AG08395 (cell line): Measurements from ENCODE around the gene PPM1L.
A peak's percentile ranks its signal among the peaks of the same experiment; 100 is the strongest.

ENCODE experiments used
- DNase-seq: peaks from one replicate; pipeline ENCODE4 v3.0.0; 2012; ENCODE audit warnings: mixed read lengths, low spot score

The PPM1L gene

DNA sequence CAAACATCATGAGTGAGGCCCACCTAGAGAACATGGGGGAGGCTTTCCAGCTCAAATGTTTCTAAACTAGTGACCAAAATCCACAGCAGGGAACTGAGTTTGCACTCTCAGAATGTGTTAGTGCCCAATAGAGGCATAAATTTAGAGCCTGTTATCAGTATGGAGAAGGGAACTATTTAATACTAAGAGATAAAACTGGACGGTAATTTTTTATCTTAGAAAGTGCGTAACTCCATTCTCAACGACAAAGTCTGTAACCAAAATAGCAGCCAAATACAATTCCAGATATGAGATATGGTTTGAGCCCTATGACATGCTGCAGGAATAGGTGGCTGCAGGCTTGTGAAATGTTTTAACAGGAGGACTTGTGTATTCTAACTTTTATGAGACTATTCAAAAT lies 345.6 kb downstream of the PPM1L start:
- no peak for DNase-seq

DNA sequence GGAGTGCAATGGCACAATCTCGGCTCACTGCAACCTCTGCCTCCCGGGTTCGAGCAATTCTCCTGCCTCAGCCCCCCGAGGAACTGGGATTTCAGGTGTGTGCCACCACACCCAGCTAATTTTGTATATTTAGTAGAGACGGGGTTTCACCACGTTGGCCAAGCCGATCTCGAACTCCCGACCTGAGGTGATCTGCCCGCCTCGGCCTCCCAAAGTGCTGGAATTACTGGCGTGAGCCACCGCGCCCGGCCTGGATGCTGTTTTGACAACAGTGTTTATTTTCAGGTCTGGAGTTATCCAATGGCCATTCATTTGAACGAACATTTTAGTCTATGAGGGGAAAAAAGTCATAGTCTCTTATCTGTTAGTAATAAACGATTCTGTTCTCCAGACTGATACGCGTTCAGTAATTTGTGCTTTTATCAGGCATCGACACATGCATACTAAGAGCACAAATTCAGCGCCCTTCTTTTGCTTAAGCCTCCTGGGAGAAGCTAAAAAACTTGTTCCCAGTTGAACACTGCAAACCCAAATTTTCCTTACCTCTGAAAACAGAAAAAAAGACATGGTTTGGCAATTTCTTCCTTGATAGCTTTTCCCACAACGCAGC lies 347.9 kb downstream of the PPM1L start:
- no peak for DNase-seq

DNA sequence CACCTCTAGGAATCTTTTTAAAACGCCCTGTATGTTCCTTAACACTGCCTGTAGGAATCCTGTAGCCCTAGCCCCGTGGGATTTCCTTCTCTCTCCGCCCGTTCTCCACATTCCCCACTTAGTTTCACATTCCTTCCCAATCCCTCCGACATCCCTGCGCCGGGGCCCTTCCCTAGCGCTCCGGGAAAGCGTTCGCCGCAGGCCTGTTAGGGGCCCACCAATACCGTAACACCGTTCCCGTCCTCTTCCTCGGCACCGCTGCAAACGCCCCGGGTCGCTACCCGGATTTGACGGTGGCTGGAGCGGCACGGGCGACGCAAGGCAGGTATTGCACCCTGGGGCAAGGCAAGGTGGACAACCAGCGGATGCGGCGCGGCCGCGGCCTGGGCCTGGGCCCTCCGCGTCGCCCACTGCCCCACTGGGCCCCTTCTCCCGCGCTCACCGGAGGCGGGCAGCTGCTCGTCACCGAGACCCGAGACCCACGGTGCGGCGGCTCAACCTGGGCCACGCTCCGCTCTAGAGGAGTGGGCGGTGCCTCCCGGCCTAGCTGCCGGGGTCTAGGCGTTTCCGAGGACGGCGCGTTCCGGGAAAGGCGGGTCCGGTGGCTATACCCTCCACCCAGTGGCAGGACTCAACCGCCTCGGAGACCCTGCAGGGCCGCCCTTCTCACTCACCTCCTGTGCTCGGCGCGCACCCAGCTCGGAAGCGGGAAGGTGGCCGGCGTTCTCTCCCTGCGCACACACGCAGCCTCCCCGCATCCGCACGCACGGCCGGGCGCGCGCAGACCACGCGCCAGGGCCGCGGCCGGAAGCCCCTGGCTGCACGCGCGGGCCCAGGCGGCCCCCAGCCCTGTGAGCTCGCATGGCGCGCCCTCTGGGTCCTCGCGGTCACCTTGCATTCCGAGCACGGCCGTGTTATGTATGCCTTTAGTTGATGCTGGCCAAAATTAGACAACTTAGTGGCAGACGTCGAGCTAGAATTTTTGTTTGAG lies 348.8 kb downstream of the PPM1L start, which contains the start of gene B3GALNT1:
Gene B3GALNT1 (minus strand): TSS at position 789 of the 991 bp plus-strand sequence. CDS start 18,595 bp downstream, outside the sequence.
- peak; percentile 56 for DNase-seq

DNA sequence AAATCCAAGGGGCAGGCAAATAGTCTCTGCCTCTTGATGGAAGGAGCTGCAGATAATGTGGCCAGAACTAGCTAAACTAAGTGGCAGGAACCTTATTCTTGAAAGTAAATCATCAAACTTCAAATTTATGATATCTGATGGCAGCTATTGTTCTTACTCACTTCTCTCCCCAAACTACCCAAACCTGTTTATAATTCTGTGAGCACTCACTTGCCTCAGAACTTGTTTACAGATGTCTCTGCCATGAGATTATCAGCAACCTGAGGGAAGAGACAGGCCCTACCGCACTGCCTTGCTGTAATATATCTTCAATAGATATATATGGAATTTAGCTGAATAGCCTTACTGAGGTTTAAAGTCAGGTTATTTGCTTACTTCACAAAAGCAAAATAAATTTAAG lies 351.3 kb downstream of the PPM1L start:
- no peak for DNase-seq

DNA sequence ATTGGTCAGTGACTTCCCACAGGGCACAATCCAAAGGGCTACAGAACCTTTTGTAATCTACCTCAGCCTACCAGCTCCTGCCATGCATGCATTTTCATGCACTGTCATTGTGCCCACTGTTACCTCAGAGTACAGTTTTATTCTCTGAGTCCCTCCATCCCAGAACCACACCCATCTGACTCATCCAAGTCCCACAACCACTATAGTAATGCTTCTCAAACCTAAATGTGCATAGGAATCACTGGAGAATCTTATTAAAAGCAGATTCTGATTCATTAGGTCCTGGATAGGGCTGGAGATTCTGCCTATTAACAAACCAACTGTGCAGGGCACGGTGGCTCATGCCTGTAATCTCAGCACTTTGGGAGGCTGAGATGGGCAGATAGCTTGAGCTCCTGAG lies 352.8 kb downstream of the PPM1L start:
- DNase-seq = peak; percentile 51

DNA sequence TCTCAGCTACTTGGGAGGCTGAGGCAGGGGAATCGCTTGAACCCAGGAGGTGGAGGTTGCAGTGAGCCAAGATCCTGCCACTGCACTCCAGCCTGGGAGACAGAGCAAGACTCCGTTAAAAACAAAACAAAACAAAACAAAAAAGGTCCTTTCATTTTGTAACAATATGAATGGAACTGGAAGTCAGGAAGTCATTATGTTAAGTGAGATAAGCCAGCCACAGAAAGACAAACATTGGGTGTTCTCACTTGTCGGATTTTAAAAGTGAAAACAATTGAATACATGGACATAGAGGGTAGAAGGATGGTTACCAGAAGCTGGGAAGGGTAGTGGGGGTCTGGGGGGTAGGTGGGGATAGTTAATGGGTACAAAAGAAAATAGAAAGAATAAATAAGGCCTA lies 361.6 kb downstream of the PPM1L start:
- DNase-seq = no peak

DNA sequence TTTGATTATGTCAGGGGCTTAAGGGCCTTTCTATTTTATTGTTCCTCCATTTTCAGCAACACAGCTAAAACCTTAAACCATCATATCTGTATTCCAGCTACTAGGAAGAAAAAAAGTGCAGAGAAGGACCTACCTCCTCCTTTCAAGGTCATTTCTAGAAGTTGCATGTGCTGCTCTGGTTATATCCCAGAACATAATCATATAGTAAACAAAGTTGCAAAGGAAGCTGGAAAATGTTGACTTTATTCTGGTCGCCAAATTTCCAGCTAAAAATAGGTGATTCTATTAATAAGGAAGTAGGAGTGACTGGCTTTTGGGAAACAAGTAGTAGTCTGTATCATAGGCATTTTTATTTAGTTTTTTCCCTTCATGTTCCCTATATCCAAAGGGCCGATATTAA lies 370.5 kb downstream of the PPM1L start:
- no peak for DNase-seq
